Prostate gland (tissue), 2 donors: ENCODE data around the gene EPB41L1.

Experiments used
- POLR2A ChIP-seq: fragments of 450-650 bp; IDR thresholded peaks from one replicate; pipeline ENCODE4 v1.6.1; 2016; ENCODE audit warnings: antibody characterized with exemption, mild to moderate bottlenecking
- POLR2AphosphoS5 ChIP-seq: sonication (generic); formaldehyde crosslinking; IDR thresholded peaks from one replicate; pipeline ENCODE4 v1.6.1; 2017; ENCODE audit warnings: antibody characterized with exemption
- TF ChIP-seq, protein P1 (sequence below), 4 experiments: fragments of 200-600 bp in 2 of 4; fragments of 450-650 bp in 2 of 4; sonication (generic) in 2 of 4; IDR thresholded peaks; 1 replicate in 3 of 4; 2 replicates in 1 of 4; pipeline ENCODE4 v1.5.1; 2016 to 2019; ENCODE audit warnings: antibody characterized with exemption in 4 of 4, mild to moderate bottlenecking in 2 of 4, moderate library complexity in 2 of 4

DNA sequence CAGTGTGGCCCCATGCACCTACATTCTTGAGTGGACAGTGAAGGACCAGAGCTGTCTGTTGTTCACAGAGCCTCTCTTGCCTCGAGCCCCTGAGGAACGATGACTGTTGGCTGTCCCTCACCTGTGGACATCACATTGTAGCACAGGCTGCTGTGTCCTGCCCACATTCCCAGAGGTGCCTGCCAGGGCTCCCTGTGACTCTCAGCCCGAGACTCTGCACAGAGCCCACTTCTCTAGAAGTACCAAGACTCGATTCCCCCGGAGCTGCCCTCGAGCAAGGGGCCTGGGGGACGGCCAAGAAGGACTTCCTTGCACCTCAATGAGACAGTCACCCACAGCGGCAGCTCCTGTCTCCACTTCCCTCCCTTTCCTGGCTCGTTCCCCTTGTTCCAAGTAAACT, 123.0 kb downstream of the EPB41L1 start:
- TF ChIP-seq, protein P1, sequence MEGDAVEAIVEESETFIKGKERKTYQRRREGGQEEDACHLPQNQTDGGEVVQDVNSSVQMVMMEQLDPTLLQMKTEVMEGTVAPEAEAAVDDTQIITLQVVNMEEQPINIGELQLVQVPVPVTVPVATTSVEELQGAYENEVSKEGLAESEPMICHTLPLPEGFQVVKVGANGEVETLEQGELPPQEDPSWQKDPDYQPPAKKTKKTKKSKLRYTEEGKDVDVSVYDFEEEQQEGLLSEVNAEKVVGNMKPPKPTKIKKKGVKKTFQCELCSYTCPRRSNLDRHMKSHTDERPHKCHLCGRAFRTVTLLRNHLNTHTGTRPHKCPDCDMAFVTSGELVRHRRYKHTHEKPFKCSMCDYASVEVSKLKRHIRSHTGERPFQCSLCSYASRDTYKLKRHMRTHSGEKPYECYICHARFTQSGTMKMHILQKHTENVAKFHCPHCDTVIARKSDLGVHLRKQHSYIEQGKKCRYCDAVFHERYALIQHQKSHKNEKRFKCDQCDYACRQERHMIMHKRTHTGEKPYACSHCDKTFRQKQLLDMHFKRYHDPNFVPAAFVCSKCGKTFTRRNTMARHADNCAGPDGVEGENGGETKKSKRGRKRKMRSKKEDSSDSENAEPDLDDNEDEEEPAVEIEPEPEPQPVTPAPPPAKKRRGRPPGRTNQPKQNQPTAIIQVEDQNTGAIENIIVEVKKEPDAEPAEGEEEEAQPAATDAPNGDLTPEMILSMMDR (IDR thresholded peaks at IDR 0.05): no peak
- TF ChIP-seq POLR2AphosphoS5 (no peak), POLR2A (no peak)
